IPS-20b (cell line): ENCODE data around the gene C10orf62.
A peak's percentile ranks its signal among the peaks of the same experiment; 100 is the strongest.
"Not testable (repeated sequence)": the region's sequence is repeated elsewhere in the genome, so short reads cannot be mapped to it uniquely, and the experiment has no call there.

Source experiments
- H3K27ac ChIP-seq: one replicate; pipeline ENCODE4 v1.5.1; 2013; ENCODE audit warnings: low read length
- H3K27me3 ChIP-seq: 2 replicates; pipeline ENCODE4 v1.6.1; 2013; ENCODE audit warnings: mild to moderate bottlenecking, low read length, inconsistent platforms; ENCODE audit not compliant: insufficient read depth
- H3K36me3 ChIP-seq: 2 replicates; pipeline ENCODE4 v1.6.1; 2013; ENCODE audit warnings: low read depth, mild to moderate bottlenecking, inconsistent platforms, low read length, moderate library complexity; ENCODE audit not compliant: insufficient read depth
- H3K4me1 ChIP-seq: 2 replicates; pipeline ENCODE4 v1.6.1; 2013; ENCODE audit warnings: mild to moderate bottlenecking, control low read depth, inconsistent platforms, low read length, moderate library complexity; ENCODE audit not compliant: insufficient read depth
- H3K4me3 ChIP-seq: 2 replicates; pipeline ENCODE4 v1.5.1; 2013; ENCODE audit warnings: mild to moderate bottlenecking, low read length, inconsistent platforms
- H3K9ac ChIP-seq: 2 replicates; pipeline ENCODE4 v1.6.1; 2013; ENCODE audit warnings: low read depth, mild to moderate bottlenecking, inconsistent platforms, low read length, moderate library complexity
- H3K9me3 ChIP-seq: 2 replicates; pipeline ENCODE4 v1.6.1; 2013; ENCODE audit warnings: mild to moderate bottlenecking, low read depth, low read length, inconsistent platforms; ENCODE audit not compliant: insufficient read depth

Gene C10orf62

DNA sequence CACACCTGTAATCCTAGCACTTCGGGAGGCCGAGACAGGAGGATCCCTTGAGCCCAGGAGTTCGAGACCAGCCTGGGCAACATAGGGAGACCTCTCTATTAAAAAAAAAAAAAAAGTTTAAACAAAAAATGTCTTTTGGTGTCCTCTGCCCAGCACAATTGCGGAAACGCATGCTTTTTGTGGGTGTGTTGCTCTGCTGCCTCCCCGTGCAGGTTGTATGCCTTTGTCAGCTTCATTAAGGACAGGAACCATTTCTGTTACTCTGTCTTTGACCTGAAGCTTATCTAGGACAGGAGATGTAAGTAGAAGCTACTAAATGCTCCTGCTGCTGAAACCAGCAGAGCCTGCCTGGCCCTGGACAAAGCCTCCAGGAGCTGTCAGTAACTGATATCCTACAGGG, 38.2 kb upstream of the C10orf62 start:
- no peak overlapping the region for H3K9ac ChIP-seq
- H3K4me3 ChIP-seq = no peak overlapping the region
- peaks cover 25% of the 10 kb centered on the region; the same call in 1 of the 2 replicates for H3K4me1 ChIP-seq
- no peak overlapping the region for H3K27ac ChIP-seq
- no peaks in the 10 kb centered on the region for H3K27me3 ChIP-seq
- H3K9me3 ChIP-seq = peaks cover 5% of the 10 kb centered on the region
- H3K36me3 ChIP-seq = no peaks in the 10 kb centered on the region

DNA sequence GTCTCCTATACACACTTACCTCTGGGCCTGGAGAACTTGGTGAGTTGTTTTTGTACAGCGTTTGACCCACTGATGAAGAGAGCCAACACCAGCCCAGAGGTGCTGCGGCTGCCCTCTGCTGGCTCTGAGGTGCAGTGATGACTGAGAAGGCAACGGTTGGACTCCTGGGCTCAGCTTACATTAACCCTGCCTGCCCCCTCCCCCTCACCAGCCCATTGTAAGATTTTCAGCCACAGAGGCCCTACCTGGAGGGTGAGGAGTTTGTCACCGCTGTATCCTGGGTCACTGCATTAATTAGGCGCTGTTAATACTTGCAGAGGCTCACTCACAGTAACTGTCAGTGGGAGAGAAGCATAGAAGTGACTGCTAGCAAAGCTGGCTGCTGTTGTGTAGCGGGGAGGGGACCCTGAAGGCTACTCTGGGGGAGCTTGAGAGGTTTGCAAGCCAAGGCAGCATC, 35.9 kb upstream of the C10orf62 start:
- Histone ChIP-seq H3K36me3 (no peaks in the 10 kb centered on the region), H3K27me3 (no peaks in the 10 kb centered on the region), H3K4me1 (peaks cover 25% of the 10 kb centered on the region; the same call in 1 of the 2 replicates), H3K9ac (peak overlapping the region; percentile 29; the same call in 1 of the 2 replicates), H3K27ac (no peak overlapping the region), H3K9me3 (peaks cover 5% of the 10 kb centered on the region), H3K4me3 (peak overlapping the region; percentile 49; the same call in 1 of the 2 replicates)

DNA sequence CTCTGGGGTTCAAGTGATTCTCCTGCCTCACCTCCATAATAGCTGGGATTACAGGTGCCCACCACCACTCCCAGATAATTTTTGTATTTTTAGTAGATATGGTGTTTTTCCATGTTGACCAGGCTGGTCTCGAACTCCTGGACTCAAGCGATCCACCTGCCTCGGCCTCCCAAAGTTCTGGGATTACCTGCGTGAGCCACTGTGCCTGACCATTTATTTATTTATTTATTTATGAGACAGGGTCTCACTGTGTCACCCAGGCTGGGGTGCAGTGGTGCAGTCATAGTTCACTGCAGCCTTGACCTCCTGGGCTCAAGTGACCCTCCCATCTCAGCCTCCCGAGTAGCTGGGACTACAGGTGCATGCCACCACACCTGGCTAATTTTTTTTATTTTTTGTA, 35.2 kb upstream of the C10orf62 start:
- not testable (repeated sequence) for H3K9me3 ChIP-seq, H3K27ac ChIP-seq, H3K36me3 ChIP-seq, H3K4me3 ChIP-seq, H3K27me3 ChIP-seq
- H3K9ac ChIP-seq = peak overlapping the region; percentile 29; the same call in 1 of the 2 replicates
- peaks cover 22% of the 10 kb centered on the region; the same call in 1 of the 2 replicates for H3K4me1 ChIP-seq

DNA sequence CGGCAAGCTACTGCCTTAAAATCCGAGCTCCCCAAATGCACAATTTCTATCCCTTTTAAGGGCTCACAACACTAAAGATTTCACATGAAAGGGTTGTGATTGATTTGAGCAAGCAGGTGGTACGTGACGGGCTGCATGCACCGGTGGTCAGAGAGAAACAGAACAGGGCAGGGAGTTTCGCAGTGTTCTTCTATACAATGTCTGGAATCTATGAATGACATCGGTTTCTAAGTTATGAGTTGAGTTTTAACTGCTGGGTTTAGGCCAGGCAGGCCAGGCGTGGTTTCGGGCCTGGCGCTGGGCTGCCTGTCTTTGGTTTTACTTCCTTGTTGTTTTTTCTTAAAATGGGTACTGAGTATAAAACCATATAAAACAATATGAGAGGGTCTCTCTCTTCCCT, 34.0 kb upstream of the C10orf62 start:
- not testable (repeated sequence) for H3K4me1 ChIP-seq, H3K36me3 ChIP-seq, H3K9ac ChIP-seq, H3K27ac ChIP-seq, H3K27me3 ChIP-seq, H3K9me3 ChIP-seq, H3K4me3 ChIP-seq

DNA sequence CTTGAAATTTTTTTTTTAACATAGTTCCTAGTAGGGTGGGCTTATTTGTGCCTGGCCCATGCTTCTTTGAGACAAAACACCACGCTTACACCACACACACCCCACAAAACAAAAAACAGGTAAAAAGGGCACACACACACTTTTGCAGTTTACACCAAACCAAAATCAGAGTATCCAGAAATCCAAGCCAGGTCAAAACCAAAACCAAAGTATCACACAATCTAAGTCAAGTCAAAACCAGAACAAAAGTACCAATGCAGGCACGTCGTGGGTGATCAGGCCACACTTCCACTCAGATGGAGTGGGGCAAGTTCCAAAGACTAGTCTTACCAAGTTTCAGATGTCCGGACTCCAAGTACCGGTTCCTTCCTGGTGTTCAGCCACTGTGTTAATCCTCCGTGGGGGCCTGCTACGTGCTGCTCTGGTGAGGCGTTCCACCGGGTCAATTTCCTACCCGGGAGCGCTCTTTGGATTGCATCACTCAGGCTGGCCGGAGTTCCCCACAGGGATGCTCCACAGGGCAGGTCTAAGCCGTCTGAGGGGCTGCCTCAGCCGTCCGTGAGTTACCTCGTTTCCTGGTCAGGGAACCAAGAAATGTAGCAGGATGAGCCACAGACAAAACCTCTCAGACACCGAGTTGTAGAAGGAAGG, 28.7 kb upstream of the C10orf62 start:
- H3K9me3 ChIP-seq, H3K36me3 ChIP-seq, H3K27me3 ChIP-seq, H3K4me1 ChIP-seq, H3K4me3 ChIP-seq, H3K27ac ChIP-seq, H3K9ac ChIP-seq: not testable (repeated sequence)

DNA sequence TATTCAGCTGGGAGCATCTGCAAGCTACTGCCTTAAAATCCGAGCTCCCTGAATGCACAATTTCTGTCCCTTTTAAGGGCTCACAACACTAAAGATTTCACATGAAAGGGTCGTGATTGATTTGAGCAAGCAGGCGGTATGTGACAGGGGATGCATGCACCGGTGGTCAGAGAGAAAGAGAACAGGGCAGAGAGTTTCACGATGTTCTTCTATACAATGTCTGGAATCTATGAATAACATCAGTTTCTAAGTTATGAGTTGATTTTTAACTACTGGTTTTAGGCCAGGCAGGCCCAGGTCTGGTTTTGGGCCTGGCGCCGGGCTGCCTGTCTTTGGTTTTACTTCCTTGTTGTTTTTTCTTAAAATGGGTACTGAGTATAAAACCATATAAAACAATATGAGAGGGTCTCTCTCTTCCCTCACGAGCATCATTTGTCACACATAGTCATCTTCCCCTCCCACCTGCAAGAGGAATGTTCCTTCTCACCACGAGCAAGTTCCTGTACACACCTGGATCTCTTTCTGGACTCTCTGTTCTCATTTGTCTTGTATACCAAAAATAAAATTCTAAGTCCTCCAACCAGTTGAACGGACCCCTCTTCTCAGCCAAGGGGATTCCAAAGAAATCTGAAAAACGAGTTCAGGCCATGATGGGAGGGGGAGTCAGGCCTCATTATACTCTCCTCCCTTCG, 28.0 kb upstream of the C10orf62 start:
- H3K27ac ChIP-seq = not testable (repeated sequence)

DNA sequence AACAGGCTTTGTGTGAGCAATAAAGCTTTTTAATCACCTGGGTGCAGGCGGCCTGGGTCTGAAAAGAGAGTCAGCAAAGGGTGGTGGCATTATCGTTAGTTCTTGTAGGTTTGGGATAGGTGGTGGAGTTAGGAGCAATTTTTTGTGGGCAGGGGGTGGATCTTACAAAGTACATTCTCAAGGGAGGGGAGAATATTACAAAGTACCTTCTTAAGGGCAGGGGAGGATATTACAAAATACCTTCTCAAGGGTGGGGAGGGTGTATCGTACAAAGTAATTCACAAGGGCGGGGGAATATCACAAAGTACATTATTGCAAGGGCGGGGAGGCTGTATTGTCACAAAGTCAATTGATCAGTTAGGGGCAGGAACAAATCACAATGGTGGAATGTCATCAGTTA, 27.2 kb upstream of the C10orf62 start:
- H3K27me3 ChIP-seq, H3K27ac ChIP-seq, H3K4me3 ChIP-seq, H3K9ac ChIP-seq, H3K36me3 ChIP-seq, H3K4me1 ChIP-seq, H3K9me3 ChIP-seq: not testable (repeated sequence)

More for the DNA sequence above, 28.0 kb upstream of the C10orf62 start:
- not testable (repeated sequence) for H3K27me3 ChIP-seq, H3K9ac ChIP-seq, H3K4me1 ChIP-seq, H3K9me3 ChIP-seq, H3K36me3 ChIP-seq, H3K4me3 ChIP-seq

DNA sequence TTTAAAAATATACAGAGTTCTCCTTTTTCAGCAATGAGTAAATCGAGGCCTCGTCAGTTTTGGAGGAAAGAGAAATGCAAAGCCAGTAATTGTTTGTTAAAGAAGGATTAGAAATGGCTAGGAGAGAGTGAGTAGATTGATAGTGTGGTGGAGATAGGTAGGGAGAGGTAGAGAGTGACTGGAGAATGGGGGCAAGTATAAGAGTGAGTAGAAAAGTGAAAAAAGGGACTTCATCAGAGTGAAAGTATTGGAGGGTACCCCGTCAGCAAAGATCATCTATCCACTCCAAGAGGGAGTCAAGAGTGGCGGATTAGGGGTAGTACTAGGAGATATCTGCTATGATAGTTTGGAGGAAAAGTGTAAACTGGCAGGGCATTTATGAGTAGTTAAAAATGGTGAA, 26.2 kb upstream of the C10orf62 start:
- Histone ChIP-seq H3K9me3 (no peaks in the 10 kb centered on the region), H3K9ac (no peak overlapping the region), H3K4me3 (no peak overlapping the region), H3K27ac (no peak overlapping the region), H3K36me3 (no peaks in the 10 kb centered on the region), H3K4me1 (no peaks in the 10 kb centered on the region), H3K27me3 (no peaks in the 10 kb centered on the region)

DNA sequence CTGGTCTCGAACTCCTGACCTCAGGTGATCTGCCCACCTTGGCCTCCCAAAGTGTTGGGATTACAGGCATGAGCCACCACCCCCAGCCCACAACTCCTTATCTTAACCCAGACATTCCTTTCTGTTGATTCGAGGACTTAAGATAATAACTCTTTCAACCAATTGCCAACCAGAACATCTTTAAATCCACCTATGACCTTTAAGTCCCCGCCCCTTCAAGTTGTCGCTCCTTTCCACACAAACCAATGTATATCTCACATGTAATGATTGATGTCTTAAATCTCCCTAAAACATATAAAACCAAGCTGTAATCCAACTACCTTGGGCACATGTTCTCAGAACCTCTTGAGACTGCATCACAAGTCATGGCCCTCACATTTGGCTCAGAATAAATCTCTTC, 24.7 kb upstream of the C10orf62 start:
- Histone ChIP-seq H3K4me3 (no peak overlapping the region), H3K4me1 (no peaks in the 10 kb centered on the region), H3K27ac (no peak overlapping the region), H3K27me3 (no peaks in the 10 kb centered on the region), H3K36me3 (no peaks in the 10 kb centered on the region; the same call in 1 of the 2 replicates), H3K9ac (no peak overlapping the region), H3K9me3 (no peaks in the 10 kb centered on the region)

DNA sequence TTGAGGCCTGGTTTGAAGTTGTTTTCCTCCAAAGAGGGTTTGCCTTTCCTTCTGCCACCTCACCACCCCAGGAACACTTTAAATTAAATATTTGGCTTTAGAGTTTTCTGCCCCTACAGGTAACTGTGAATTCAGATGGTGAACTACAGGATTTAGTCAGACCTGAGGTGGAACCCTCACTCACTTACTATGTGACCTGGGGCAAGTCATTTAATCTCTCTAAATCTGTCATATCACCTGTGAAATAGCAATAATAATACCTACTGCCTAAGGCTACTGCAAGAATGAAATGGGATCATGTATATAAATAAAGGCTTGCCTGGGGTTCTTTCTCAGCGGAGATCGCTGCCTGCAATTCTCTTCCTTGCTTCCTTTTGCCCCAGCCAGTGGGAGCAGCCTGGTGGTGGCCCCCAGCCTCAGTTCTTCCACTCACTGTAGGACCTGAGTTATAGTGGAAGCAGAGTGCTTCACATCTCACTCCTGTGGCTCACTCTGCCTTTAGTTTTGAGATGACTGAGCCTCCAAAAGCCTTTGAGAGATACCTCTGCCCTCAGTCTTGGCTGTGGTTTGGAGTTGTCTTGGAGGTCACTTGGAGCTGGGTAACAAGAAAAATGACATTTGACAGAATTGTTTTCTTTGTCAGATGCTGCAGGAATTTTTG, 23.1 kb upstream of the C10orf62 start:
- no peaks in the 10 kb centered on the region for H3K27me3 ChIP-seq
- H3K4me1 ChIP-seq = no peaks in the 10 kb centered on the region
- H3K9me3 ChIP-seq = no peaks in the 10 kb centered on the region
- H3K4me3 ChIP-seq = no peak overlapping the region
- no peak overlapping the region for H3K27ac ChIP-seq
- H3K36me3 ChIP-seq = peaks cover 4% of the 10 kb centered on the region; the same call in 1 of the 2 replicates
- H3K9ac ChIP-seq = no peak overlapping the region

DNA sequence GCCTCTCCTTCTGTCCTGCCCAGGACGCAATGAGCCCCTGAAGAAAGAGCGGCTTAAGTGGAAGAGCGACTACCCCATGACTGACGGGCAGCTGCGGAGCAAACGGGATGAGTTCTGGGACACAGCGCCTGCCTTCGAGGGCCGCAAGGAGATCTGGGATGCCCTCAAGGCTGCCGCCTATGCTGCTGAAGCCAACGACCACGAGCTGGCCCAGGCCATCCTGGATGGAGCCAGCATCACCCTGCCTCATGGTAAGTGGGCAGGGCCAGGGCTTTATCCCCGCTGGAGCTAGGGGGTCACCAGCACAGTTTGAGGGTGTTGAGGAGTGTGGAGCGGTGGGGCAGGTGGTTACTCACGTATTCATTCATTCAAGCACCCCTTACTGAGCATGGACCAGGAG, 21.6 kb upstream of the C10orf62 start:
- no peaks in the 10 kb centered on the region for H3K27me3 ChIP-seq
- no peak overlapping the region for H3K9ac ChIP-seq
- no peak overlapping the region for H3K27ac ChIP-seq
- no peak overlapping the region for H3K4me3 ChIP-seq
- peaks cover 4% of the 10 kb centered on the region; the same call in 1 of the 2 replicates for H3K36me3 ChIP-seq
- no peaks in the 10 kb centered on the region for H3K4me1 ChIP-seq
- H3K9me3 ChIP-seq = no peaks in the 10 kb centered on the region
